GM12878 (cell line): ENCODE results near the gene KLF18. TPM values are rescaled to one million over a fixed set of nuclear protein-coding genes. Genes with fewer than 3 reads are reported as not detected.

ENCODE experiments used
- ATAC-seq: fragments of 200-7000 bp; cut with Tn5 transposase; 3 replicates; pipeline ENCODE4 v1.9.1; 2020; ENCODE audit warnings: mild to moderate bottlenecking, moderate library complexity
- BruUV-seq: library from RNA; stranded (reverse); fragments of 400-500 nt; replicated peaks from 2 replicates; lab custom pipeline; 2021; lab: Mats Ljungman, UMichigan
- CTCF ChIA-PET: fragments of 300-600 bp; sonication (Branson Sonifier 250); formaldehyde crosslinking; extraction: SDS; loops from one replicate; lab custom pipeline; 2021; ENCODE audit warnings: inconsistent platforms; lab: Yijun Ruan, JAX
- POLR2A ChIA-PET: fragments of 350-600 bp; formaldehyde crosslinking; extraction: SDS; loops from one replicate; lab custom pipeline; 2021; ENCODE audit warnings: inconsistent platforms; lab: Charles Lee
- RAD21 ChIA-PET: fragments of 300-600 bp; sonication (Branson Sonifier 250); formaldehyde crosslinking; loops from one replicate; lab custom pipeline; 2023; ENCODE audit warnings: antibody characterized with exemption; ENCODE audit not compliant: unreplicated experiment; lab: Charles Lee
- SMC1A ChIA-PET: fragments of 300-600 bp; sonication (Branson Sonifier 250); formaldehyde crosslinking; loops from one replicate; lab custom pipeline; 2023; ENCODE audit not compliant: unreplicated experiment, uncharacterized antibody; lab: Charles Lee
- DNase-seq: peaks from one replicate; pipeline ENCODE4 v3.0.0-alpha.2; 2011; ENCODE audit warnings: low read depth, low spot score
- FAIRE-seq: peaks from 3 replicates; lab custom pipeline; 2011; peaks lifted over from hg19 to GRCh38; lab: Jason Lieb, UNC
- H2AFZ ChIP-seq: 2 replicates; pipeline ENCODE4 v1.6.0; 2011; ENCODE audit warnings: low read depth, low read length, control low read depth; ENCODE audit not compliant: control insufficient read depth
- H3K27ac ChIP-seq: 2 replicates; pipeline ENCODE4 v1.5.1; 2011; ENCODE audit warnings: control low read depth; ENCODE audit not compliant: control insufficient read depth, insufficient read depth
- H3K27me3 ChIP-seq, 2 experiments: replicated peaks in 1 of 2; 2 replicates each; pipeline versions ENCODE4 v1.6.0 to v1.6.1; 2011; ENCODE audit warnings: low read length in 1 of 2; ENCODE audit not compliant: control insufficient read depth in 2 of 2, insufficient read depth in 2 of 2
- H3K36me3 ChIP-seq, 2 experiments: 2 replicates each; pipeline ENCODE4 v1.5.1; 2011; ENCODE audit warnings: low read length in 1 of 2; ENCODE audit not compliant: control insufficient read depth in 2 of 2, insufficient read depth in 2 of 2
- H3K4me1 ChIP-seq: 2 replicates; pipeline ENCODE4 v1.6.1; 2011; ENCODE audit warnings: mild to moderate bottlenecking, low read length, moderate library complexity, mixed read lengths; ENCODE audit not compliant: control insufficient read depth, insufficient read depth
- H3K4me2 ChIP-seq: 2 replicates; pipeline ENCODE4 v1.6.0; 2011; ENCODE audit warnings: control low read depth; ENCODE audit not compliant: control insufficient read depth, insufficient read depth
- H3K4me3 ChIP-seq: fragments of 200-600 bp; sonication (generic); 2 replicates; pipeline ENCODE4 v1.5.1; 2016
- H3K79me2 ChIP-seq: 2 replicates; pipeline ENCODE4 v1.6.0; 2011; ENCODE audit warnings: low read length; ENCODE audit not compliant: control insufficient read depth, insufficient read depth
- H3K9ac ChIP-seq: 2 replicates; pipeline ENCODE4 v1.8.0; 2011; ENCODE audit warnings: low read length, control low read depth, mixed read lengths; ENCODE audit not compliant: control insufficient read depth, insufficient read depth
- H3K9me3 ChIP-seq: replicated peaks from 3 replicates; pipeline ENCODE4 v1.5.1; 2011; ENCODE audit warnings: mild to moderate bottlenecking, low read length; ENCODE audit not compliant: control insufficient read depth, insufficient read depth
- H4K20me1 ChIP-seq: 2 replicates; pipeline ENCODE4 v1.6.0; 2011; ENCODE audit not compliant: control insufficient read depth, insufficient read depth
- BCL3 ChIP-seq: IDR thresholded peaks from 2 replicates; pipeline ENCODE4 v1.6.1; 2011; ENCODE audit warnings: borderline replicate concordance, low read depth, mild to moderate bottlenecking, moderate library complexity, low read length; ENCODE audit not compliant: insufficient read depth, poor library complexity, severe bottlenecking
- BCLAF1 ChIP-seq: fragments of 450-650 bp; IDR thresholded peaks from 2 replicates; pipeline ENCODE4 v1.6.1; 2017; ENCODE audit warnings: antibody characterized with exemption, mild to moderate bottlenecking, moderate library complexity
- CHD2 ChIP-seq: IDR thresholded peaks from 2 replicates; pipeline ENCODE4 v1.6.1; 2011; ENCODE audit warnings: low read depth, low read length, improper control_type of control experiment, borderline replicate concordance
- HDAC2 ChIP-seq: fragments of 200-600 bp; sonication (generic); IDR thresholded peaks from 2 replicates; pipeline ENCODE4 v1.6.1; 2017
- IRF3 ChIP-seq: fragments of 450-650 bp; IDR thresholded peaks from 2 replicates; pipeline ENCODE4 v1.6.1; 2014; ENCODE audit warnings: mild to moderate bottlenecking
- NKRF ChIP-seq: fragments of 450-650 bp; conservative IDR thresholded peaks from 2 replicates; pipeline ENCODE4 v1.6.1; 2017; ENCODE audit warnings: mild to moderate bottlenecking, moderate library complexity
- PRDM15 ChIP-seq: fragments of 450-650 bp; formaldehyde crosslinking; IDR thresholded peaks from 2 replicates; pipeline ENCODE4 v1.4.0; 2020; ENCODE audit warnings: mild to moderate bottlenecking, moderate library complexity
- STAT1 ChIP-seq: fragments of 450-650 bp; conservative IDR thresholded peaks from 2 replicates; pipeline ENCODE4 v1.6.1; 2014; ENCODE audit warnings: antibody characterized with exemption, mild to moderate bottlenecking
- WGBS: methylation state at CpG from one replicate; pipeline ENCODE4 v1.1.6; 2016; ENCODE audit warnings: low lambda C conversion rate; ENCODE audit not compliant: insufficient replicate concordance, insufficient coverage; ENCODE audit errors: missing lambda C conversion rate; 5-methylcytosine and 5-hydroxymethylcytosine counted together
- in situ Hi-C: fragments of 300-500 bp; cut with MboI; formaldehyde crosslinking; loops from 9 replicates; pipeline ENCODE4 v1.14.3; 2018; ENCODE audit warnings: mixed read lengths
- intact Hi-C: fragments of 100-400 bp; cut with micrococcal nuclease; formaldehyde crosslinking; loops from one replicate; pipeline ENCODE4 v1.14.2; 2022; ENCODE audit not compliant: unreplicated experiment
- polyA plus RNA-seq, 11 experiments: library from polyadenylated mRNA; depleted of rRNA in 4 of 11; unstranded in 6 of 11; stranded (reverse) in 5 of 11; fragments of >200 nt; fragmentation: Nextera tagmentation in 4 of 11; fragmentation: Illumina TruSeq in 1 of 11; extraction: Ambion mirVana in 4 of 11; extraction: Trizol in 1 of 11; gene quantifications; 1 replicate in 1 of 11; 2 replicates in 10 of 11; pipeline versions ENCODE4 v1.2.1 to v1.2.3, GENCODE V29; 2011 to 2016; ENCODE audit warnings: inconsistent platforms in 2 of 11, missing spikeins in 2 of 11, low read depth in 1 of 11
- total RNA-seq, 4 experiments: library from RNA; depleted of rRNA in 3 of 4; stranded (reverse); fragments of >200 nt in 3 of 4; fragmentation: Illumina TruSeq in 1 of 4; extraction: Trizol in 1 of 4; gene quantifications; 2 replicates each; pipeline versions ENCODE4 v1.2.1 to v1.2.3, GENCODE V29; 2013 to 2021

Gene KLF18
- total and polyA plus RNA-seq, 10 of the 15 experiments (the other 5 are each of a cell fraction or from before 2014, with no cell fraction given): not detected

GRCh38 chr1:44147582-44147981, 6.2 kb upstream of the KLF18 start (continued):
- TF ChIP-seq PRDM15 (CRISPR knock-in tag): no peak

GRCh38 chr1:44146536-44147361, 5.3 kb upstream of the KLF18 start:
- no peaks in the 10 kb centered on the region for H3K36me3 ChIP-seq
- BruUV-seq: no TSS peak
- TF ChIP-seq BCLAF1 (no peak), CHD2 (no peak), NKRF (no peak), BCL3 (no peak), STAT1 (no peak), IRF3 (no peak), HDAC2 (no peak)
- DNase-seq: no peak
- H4K20me1 ChIP-seq: no peaks in the 10 kb centered on the region
- WGBS: 65% methylated on average over 28 of the region's 28 CpGs
- in situ Hi-C loops: no loop called here
- H3K27ac ChIP-seq: no peak overlapping the region
- H3K4me1 ChIP-seq: no peaks in the 10 kb centered on the region
- FAIRE-seq: no peak
- no peak overlapping the region for H3K9ac ChIP-seq
- no peaks in the 10 kb centered on the region for H3K27me3 ChIP-seq
- RAD21 ChIA-PET: no interaction called here
- H2AFZ ChIP-seq: no peak overlapping the region
- POLR2A ChIA-PET: no interaction called here
- no peak overlapping the region for H3K4me2 ChIP-seq
- no peaks in the 10 kb centered on the region; the same call in 1 of the 3 replicates for H3K9me3 ChIP-seq
- no peak overlapping the region for H3K4me3 ChIP-seq
- intact Hi-C loops: no loop called here
- no peak for ATAC-seq
- SMC1A ChIA-PET: interaction anchor here (0.6 kb wide), 1 partner anchor 245 kb away, joined by 3 read pairs; no protein-coding TSS in a partner anchor
- H3K79me2 ChIP-seq: no peaks in the 10 kb centered on the region
- CTCF ChIA-PET: no interaction called here
